BE2C (cell line): ENCODE results near the gene LEFTY1.
A peak's percentile ranks its signal among the peaks of the same experiment; 100 is the strongest.

ENCODE experiments used
- DNase-seq: peaks from one replicate; pipeline ENCODE4 v3.0.0-alpha.2; 2020
- H3K27me3 ChIP-seq: fragments of 250-450 bp; sonication (Bioruptor Pico); 2 replicates; pipeline ENCODE4 v1.5.1; 2020; ENCODE audit warnings: mild to moderate bottlenecking
- H3K36me3 ChIP-seq: fragments of 250-450 bp; sonication (Bioruptor Pico); 2 replicates; pipeline ENCODE4 v1.5.1; 2020; ENCODE audit warnings: mild to moderate bottlenecking
- H3K4me1 ChIP-seq: fragments of 250-450 bp; sonication (Bioruptor Pico); 2 replicates; pipeline ENCODE4 v1.5.1; 2020
- H3K4me3 ChIP-seq: 2 replicates; pipeline ENCODE4 v1.5.1; 2011; ENCODE audit warnings: low read depth, low read length
- H3K9me3 ChIP-seq: fragments of 250-450 bp; sonication (Bioruptor Pico); 2 replicates; pipeline ENCODE4 v1.5.1; 2020
- CTCF ChIP-seq: IDR thresholded peaks from 2 replicates; pipeline ENCODE4 v1.5.1; 2012; ENCODE audit warnings: mild to moderate bottlenecking, low read depth, low read length

Gene LEFTY1

GRCh38 chr1:225880636-225881035 lies 8.3 kb downstream of the LEFTY1 start:
- TF ChIP-seq CTCF, result no peak
- DNase-seq, result no peak
- Histone ChIP-seq H3K27me3 (no peaks in the 10 kb centered on the region), H3K4me1 (no peaks in the 10 kb centered on the region), H3K36me3 (no peaks in the 10 kb centered on the region), H3K9me3 (no peaks in the 10 kb centered on the region), H3K4me3 (no peak overlapping the region)

- Histone ChIP-seq H3K4me1 (no peaks in the 10 kb centered on the region), H3K36me3 (no peaks in the 10 kb centered on the region), H3K27me3 (no peaks in the 10 kb centered on the region), H3K4me3 (no peak overlapping the region), H3K9me3 (no peaks in the 10 kb centered on the region)
- no peak for DNase-seq
- no peak for TF ChIP-seq CTCF
These were observed 8.7 kb downstream of the LEFTY1 start for GRCh38 chr1:225880222-225880588.

GRCh38 chr1:225879521-225880221 lies 9.3 kb downstream of the LEFTY1 start:
- DNase-seq, result no peak
- Histone ChIP-seq H3K4me3 (no peak overlapping the region), H3K36me3 (no peaks in the 10 kb centered on the region), H3K9me3 (no peaks in the 10 kb centered on the region), H3K27me3 (no peaks in the 10 kb centered on the region), H3K4me1 (no peaks in the 10 kb centered on the region)
- no peak for TF ChIP-seq CTCF

GRCh38 chr1:225878282-225878681 lies 10.7 kb downstream of the LEFTY1 start:
- Histone ChIP-seq H3K4me1 (no peaks in the 10 kb centered on the region), H3K27me3 (no peaks in the 10 kb centered on the region), H3K4me3 (no peak overlapping the region), H3K36me3 (no peaks in the 10 kb centered on the region), H3K9me3 (no peaks in the 10 kb centered on the region)
- no peak for TF ChIP-seq CTCF
- DNase-seq, result no peak

- peak; percentile 82 for DNase-seq
- no peaks in the 10 kb centered on the region for H3K27me3 ChIP-seq
- TF ChIP-seq CTCF, result peak; percentile 77
- no peaks in the 10 kb centered on the region for H3K36me3 ChIP-seq
- no peaks in the 10 kb centered on the region for H3K9me3 ChIP-seq
- H3K4me3 ChIP-seq, result no peak overlapping the region
- H3K4me1 ChIP-seq, result no peaks in the 10 kb centered on the region
These were observed 11.4 kb downstream of the LEFTY1 start for GRCh38 chr1:225877580-225877979.

- no peak overlapping the region for H3K4me3 ChIP-seq
- no peaks in the 10 kb centered on the region for H3K27me3 ChIP-seq
- no peaks in the 10 kb centered on the region for H3K36me3 ChIP-seq
- no peak for TF ChIP-seq CTCF
- DNase-seq, result no peak
- H3K9me3 ChIP-seq, result no peaks in the 10 kb centered on the region
- no peaks in the 10 kb centered on the region for H3K4me1 ChIP-seq
These were observed 11.9 kb downstream of the LEFTY1 start for GRCh38 chr1:225876900-225877510.
